ENCODE measurements around the gene EDC4.

GRCh38 chr16:67825906-67826305 is 46.9 kb upstream of the EDC4 start:
- TF ChIP-seq POLR2AphosphoS5 (IDR thresholded peaks at IDR 0.05; ENCODE audit: borderline replicate concordance, low read depth, low read length) (no peak), EZH2 (IDR thresholded peaks at IDR 0.05) (no peak)

All from SK-N-MC (cell line).